Keratinocyte (primary cell): ENCODE measurements around the gene NGB. TPM values are rescaled to one million over a fixed set of nuclear protein-coding genes. Genes with fewer than 3 reads are reported as not detected.

Experiments
- DNase-seq: peaks from one replicate; pipeline ENCODE4 v3.0.0-alpha.2; 2011; ENCODE audit warnings: low read depth, missing footprints, low spot score
- FAIRE-seq: peaks from 2 replicates; lab custom pipeline; 2011; peaks lifted over from hg19 to GRCh38; lab: Jason Lieb, UNC
- H2AFZ ChIP-seq: 2 replicates; pipeline ENCODE4 v1.6.0; 2012; ENCODE audit warnings: low read length, control low read depth, inconsistent platforms; ENCODE audit not compliant: control insufficient read depth
- H3K27ac ChIP-seq: 2 replicates; pipeline ENCODE4 v1.5.1; 2011; ENCODE audit warnings: low read length; ENCODE audit not compliant: control insufficient read depth, insufficient read depth
- H3K27me3 ChIP-seq: 3 replicates; pipeline ENCODE4 v1.6.0; 2011; ENCODE audit warnings: low read length; ENCODE audit not compliant: control insufficient read depth, insufficient read depth; ENCODE audit errors: extremely low read depth
- H3K36me3 ChIP-seq, 2 experiments: 2 replicates in 1 of 2; 3 replicates in 1 of 2; pipeline ENCODE4 v1.5.1; 2011; ENCODE audit warnings: low read length in 2 of 2, mild to moderate bottlenecking in 1 of 2; ENCODE audit not compliant: control insufficient read depth in 2 of 2, insufficient read depth in 2 of 2; ENCODE audit errors: extremely low read depth in 1 of 2
- H3K4me1 ChIP-seq: 3 replicates; pipeline ENCODE4 v1.5.1; 2011; ENCODE audit warnings: low read length; ENCODE audit not compliant: control insufficient read depth, insufficient read depth; ENCODE audit errors: extremely low read depth
- H3K4me2 ChIP-seq: 3 replicates; pipeline ENCODE4 v1.6.0; 2011; ENCODE audit warnings: low read depth, low read length; ENCODE audit not compliant: control insufficient read depth, insufficient read depth; ENCODE audit errors: extremely low read depth
- H3K4me3 ChIP-seq, 3 experiments: fragments of 200-600 bp in 1 of 3; sonication (generic) in 1 of 3; 2 replicates in 2 of 3; 3 replicates in 1 of 3; pipeline ENCODE4 v1.5.1; 2011 to 2016; ENCODE audit warnings: low read length in 3 of 3, mild to moderate bottlenecking in 3 of 3, control low read depth in 2 of 3, inconsistent platforms in 1 of 3, low read depth in 1 of 3, mixed read lengths in 1 of 3, mixed run types in 1 of 3, moderate library complexity in 1 of 3; ENCODE audit not compliant: control insufficient read depth in 2 of 3, insufficient read depth in 2 of 3; ENCODE audit errors: extremely low read depth in 1 of 3
- H3K79me2 ChIP-seq: 2 replicates; pipeline ENCODE4 v1.6.0; 2012; ENCODE audit warnings: low read length; ENCODE audit not compliant: control insufficient read depth, insufficient read depth
- H3K9ac ChIP-seq: 3 replicates; pipeline ENCODE4 v1.6.0; 2011; ENCODE audit warnings: low read length; ENCODE audit not compliant: control insufficient read depth, insufficient read depth; ENCODE audit errors: extremely low read depth
- H3K9me1 ChIP-seq: 3 replicates; pipeline ENCODE4 v1.6.0; 2011; ENCODE audit warnings: low read length; ENCODE audit not compliant: control insufficient read depth, insufficient read depth; ENCODE audit errors: extremely low read depth
- H3K9me3 ChIP-seq: 2 replicates; pipeline ENCODE4 v1.5.1; 2012; ENCODE audit warnings: low read depth, low read length; ENCODE audit not compliant: control insufficient read depth
- H4K20me1 ChIP-seq: 3 replicates; pipeline ENCODE4 v1.6.0; 2011; ENCODE audit warnings: low read length; ENCODE audit not compliant: control insufficient read depth, insufficient read depth; ENCODE audit errors: extremely low read depth
- CTCF ChIP-seq, 3 experiments: IDR thresholded peaks in 1 of 3; conservative IDR thresholded peaks in 1 of 3; optimal IDR thresholded peaks in 1 of 3; 2 replicates in 2 of 3; 3 replicates in 1 of 3; pipeline versions ENCODE3 to v1.5.1; 2011; ENCODE audit warnings: low read length in 3 of 3, mild to moderate bottlenecking in 3 of 3, moderate library complexity in 2 of 3, control low read depth in 1 of 3, inconsistent platforms in 1 of 3; ENCODE audit not compliant: insufficient read depth in 2 of 3; ENCODE audit errors: extremely low read depth in 1 of 3
- EZH2 ChIP-seq: IDR thresholded peaks from one replicate; pipeline ENCODE4 v1.6.1; 2012; ENCODE audit warnings: inconsistent platforms, mild to moderate bottlenecking, low read length, moderate library complexity
- dilution Hi-C: fragments of 300-500 bp; cut with MboI; formaldehyde crosslinking; loops from one replicate; pipeline ENCODE4 v1.7.0; 2020; ENCODE audit warnings: low sequenced_read_pairs; ENCODE audit not compliant: extremely low pct_ligation_motif_present
- polyA plus RNA-seq, 5 experiments: library from polyadenylated mRNA; depleted of rRNA in 3 of 5; stranded (reverse) in 3 of 5; stranded (forward) in 1 of 5; unstranded in 1 of 5; fragments of >200 nt; gene quantifications; 1 replicate in 1 of 5; 2 replicates in 3 of 5; 3 replicates in 1 of 5; pipeline versions ENCODE4 v1.2.1 to v1.2.3, GENCODE V29; 2011 to 2012; ENCODE audit warnings: missing spikeins in 2 of 5, low read depth in 1 of 5, low replicate concordance in 1 of 5

The NGB gene
- polyA plus RNA-seq, 1 donor (not counting 4 experiments of a cell fraction or from before 2014, with no cell fraction given): not detected

- Histone ChIP-seq H3K27ac (no peak overlapping the region), H3K79me2 (no peaks in the 10 kb centered on the region), H3K9me1 (no peaks in the 10 kb centered on the region), H3K9me3 (no peaks in the 10 kb centered on the region), H2AFZ (no peak overlapping the region), H3K9ac (no peak overlapping the region), H3K36me3 (no peaks in the 10 kb centered on the region), H4K20me1 (peaks cover 2% of the 10 kb centered on the region), H3K4me1 (peaks cover 8% of the 10 kb centered on the region), H3K4me3 (no peak overlapping the region), H3K27me3 (peaks cover 37% of the 10 kb centered on the region), H3K4me2 (no peak overlapping the region)
- TF ChIP-seq EZH2 (no peak), CTCF (optimal IDR thresholded peaks at IDR 0.05 in 1 of 3, IDR thresholded peaks at IDR 0.05 in 1 of 3, conservative IDR thresholded peaks at IDR 0.05 in 1 of 3; ENCODE audit: extremely low read depth in 1 of 3, insufficient read depth in 2 of 3, low read length in 3 of 3) (no peak)
- FAIRE-seq: no peak
- dilution Hi-C loops: no loop called here
- no peak for DNase-seq
Measured at GRCh38 chr14:77266336-77266735, 4.7 kb downstream of the NGB start.

GRCh38 chr14:77265561-77266335 is 5.3 kb downstream of the NGB start:
- dilution Hi-C loops: no loop called here
- H3K36me3 ChIP-seq: no peaks in the 10 kb centered on the region
- H2AFZ ChIP-seq: no peak overlapping the region
- FAIRE-seq: no peak
- peaks cover 31% of the 10 kb centered on the region for H3K27me3 ChIP-seq
- no peaks in the 10 kb centered on the region for H3K9me3 ChIP-seq
- peaks cover 8% of the 10 kb centered on the region for H3K4me1 ChIP-seq
- H3K4me3 ChIP-seq: no peak overlapping the region
- no peak overlapping the region for H3K27ac ChIP-seq
- H3K9me1 ChIP-seq: no peaks in the 10 kb centered on the region
- H3K9ac ChIP-seq: no peak overlapping the region
- H3K4me2 ChIP-seq: no peak overlapping the region
- no peak for DNase-seq
- no peaks in the 10 kb centered on the region for H3K79me2 ChIP-seq
- TF ChIP-seq EZH2 (no peak), CTCF (optimal IDR thresholded peaks at IDR 0.05 in 1 of 3, IDR thresholded peaks at IDR 0.05 in 1 of 3, conservative IDR thresholded peaks at IDR 0.05 in 1 of 3; ENCODE audit: extremely low read depth in 1 of 3, insufficient read depth in 2 of 3, low read length in 3 of 3) (no peak)
- H4K20me1 ChIP-seq: peaks cover 2% of the 10 kb centered on the region
